Right renal cortex interstitium (tissue), 3 donors: ENCODE measurements around the gene BTBD18. TPM values are rescaled to one million over a fixed set of nuclear protein-coding genes. Genes with fewer than 3 reads are reported as not detected.

Source experiments
- DNase-seq, 3 donors: peaks; one replicate each; pipeline ENCODE4 v3.0.0-alpha.2; 2013; ENCODE audit warnings: low read depth in 3 of 3, low spot score in 2 of 3
- polyA plus RNA-seq, 3 donors: library from polyadenylated mRNA; unstranded; fragments of 120-200 nt; gene quantifications; one replicate each; pipeline ENCODE4 v1.2.1, GENCODE V29; 2013; ENCODE audit not compliant: insufficient read length in 3 of 3

BTBD18 gene
- polyA plus RNA-seq, 3 donors, result 0.10 to 0.19 (median 0.15) TPM

DNA sequence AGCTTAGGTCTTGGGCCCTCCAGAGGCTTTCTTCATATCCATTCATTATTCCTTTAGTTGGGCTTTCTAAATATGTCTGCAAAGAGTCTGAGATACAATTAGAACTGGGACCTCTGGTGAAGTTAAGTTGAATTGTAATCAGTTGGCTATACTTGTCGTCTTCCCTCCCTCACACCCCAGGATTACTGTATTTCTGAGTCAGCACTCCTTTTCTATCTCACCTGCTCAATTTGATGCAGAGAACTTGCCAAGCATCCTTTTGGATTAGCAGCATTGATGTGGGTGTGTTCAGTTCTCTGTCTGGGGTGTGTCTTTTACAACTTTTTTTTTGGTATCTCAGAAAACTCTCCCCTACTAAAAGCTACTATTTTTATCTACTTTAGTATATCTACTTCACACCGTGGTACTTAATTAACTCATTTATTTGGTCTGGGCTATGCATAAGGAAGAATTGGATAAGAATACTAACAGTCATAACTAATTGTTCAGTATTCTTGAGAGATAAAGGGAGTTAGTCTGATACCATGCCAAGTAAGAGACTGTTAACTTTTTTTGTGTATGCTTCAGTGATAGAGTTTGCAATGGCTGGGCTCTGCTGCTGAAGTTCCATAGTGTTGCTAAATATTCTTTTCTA, 25.1 kb upstream of the BTBD18 start:
- no peak for DNase-seq

DNA sequence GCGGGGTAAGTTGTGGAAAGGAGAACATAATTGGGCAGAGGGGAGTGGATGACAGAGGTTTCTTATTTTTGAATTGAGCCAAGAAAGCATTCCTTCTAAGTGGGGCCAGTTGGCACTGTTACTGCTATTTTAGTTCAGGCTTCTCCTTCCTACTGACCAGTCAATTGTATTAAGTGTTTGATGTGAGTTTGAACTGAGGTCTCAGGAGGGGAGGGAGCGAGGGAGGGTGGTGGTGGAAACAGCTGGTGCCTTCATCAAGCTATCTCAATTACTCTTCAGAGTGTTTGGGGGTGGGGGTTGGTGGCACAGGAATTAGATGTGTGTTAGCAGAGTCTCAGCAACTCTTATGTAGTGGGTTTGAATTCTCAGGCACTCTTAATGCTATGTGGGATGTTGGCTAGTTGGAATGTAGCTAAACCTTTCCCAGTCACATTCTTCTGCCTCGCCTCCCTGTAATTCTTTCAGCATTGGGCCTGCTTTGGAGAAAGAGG, 24.5 kb upstream of the BTBD18 start:
- DNase-seq, result no peak

GRCh38 chr11:57775491-57775890, 23.9 kb upstream of the BTBD18 start:
- DNase-seq, result no peak

DNA sequence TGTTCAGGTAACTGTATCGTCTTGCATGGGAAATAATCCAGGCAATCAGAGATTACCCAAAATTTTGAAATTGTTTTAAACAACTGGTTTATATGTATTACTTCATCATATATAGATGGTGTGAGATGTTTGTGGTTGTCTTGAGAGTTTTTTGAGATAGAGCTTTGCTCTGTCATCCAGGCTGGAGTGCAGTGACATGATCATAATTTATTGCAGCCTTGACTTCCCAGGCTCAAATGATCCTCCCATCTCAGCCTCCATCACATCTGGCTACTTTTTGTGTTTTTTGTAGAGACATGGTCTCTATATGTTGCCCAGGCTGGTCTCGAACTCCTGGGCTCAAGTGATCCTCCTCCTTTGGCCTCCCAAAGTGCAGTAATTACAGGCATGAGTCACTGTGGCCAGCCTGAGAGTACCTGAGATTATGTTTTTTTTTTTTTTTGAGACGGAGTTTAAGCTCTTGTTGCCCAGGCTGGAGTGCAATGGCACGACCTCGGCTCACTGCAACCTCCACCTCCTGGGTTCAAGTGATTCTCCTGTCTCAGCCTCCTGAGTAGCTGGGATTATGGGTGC, 21.5 kb upstream of the BTBD18 start:
- DNase-seq, result no peak

DNA sequence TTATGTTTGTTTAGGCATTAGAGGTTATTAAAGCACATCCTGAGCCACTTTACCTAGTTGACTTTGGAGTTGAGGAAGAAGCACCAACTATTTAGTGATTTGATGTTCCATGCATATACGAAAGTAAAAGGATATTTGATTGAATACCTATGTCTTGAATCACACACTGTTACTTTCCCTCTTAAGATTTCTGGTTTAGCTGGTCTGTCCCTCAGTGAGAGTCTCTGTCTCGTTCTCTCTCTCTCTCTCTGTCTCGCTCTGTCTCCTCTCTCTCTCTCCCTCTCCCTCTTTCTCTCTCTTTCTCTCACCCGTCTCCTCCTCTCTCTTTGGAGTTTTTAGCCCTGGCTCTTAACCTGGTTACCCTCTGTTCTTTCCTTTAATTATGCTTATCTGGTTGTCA, 20.9 kb upstream of the BTBD18 start:
- no peak for DNase-seq

DNA sequence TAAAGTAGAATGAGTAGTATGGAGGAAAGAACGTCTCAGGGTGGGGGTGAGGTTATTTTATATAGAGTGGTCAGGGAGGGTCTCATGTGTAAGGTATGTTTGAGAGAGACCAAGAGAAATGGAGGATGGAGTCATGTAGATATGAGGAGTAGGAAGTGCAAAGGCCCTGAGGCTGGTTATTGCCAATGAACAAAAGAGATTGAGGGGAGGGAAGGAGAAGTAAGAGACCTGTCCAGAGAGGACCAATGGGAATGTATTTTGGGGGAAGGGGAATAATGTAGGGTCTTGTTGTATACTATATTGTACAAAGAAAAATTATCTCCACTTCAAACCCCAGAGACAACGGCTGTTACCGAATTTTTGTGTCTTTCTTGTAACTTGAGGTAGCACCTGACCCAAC, 19.7 kb upstream of the BTBD18 start:
- DNase-seq, result no peak

DNA sequence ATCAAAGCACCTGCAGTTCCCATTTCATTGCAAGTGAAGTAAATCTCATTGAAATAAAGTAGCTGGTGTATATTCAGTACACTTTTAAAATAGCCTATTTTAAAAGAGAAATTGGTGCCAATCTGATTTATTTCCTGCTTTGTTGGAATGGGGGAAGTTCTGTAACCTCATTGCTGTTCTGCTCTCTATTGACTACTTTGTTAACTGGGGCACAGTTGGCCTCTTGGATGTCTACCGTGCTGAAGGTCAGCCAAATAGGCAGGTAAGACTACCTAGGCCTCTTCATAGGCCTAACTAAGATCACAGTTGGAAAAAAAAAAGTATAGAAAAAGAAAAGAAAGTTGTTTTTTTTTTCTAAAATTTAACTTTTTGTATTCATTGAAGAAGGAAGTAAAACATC, 19.2 kb upstream of the BTBD18 start:
- no peak for DNase-seq

- no peak for DNase-seq
Observed at GRCh38 chr11:57764972-57765371, 13.4 kb upstream of the BTBD18 start.

DNA sequence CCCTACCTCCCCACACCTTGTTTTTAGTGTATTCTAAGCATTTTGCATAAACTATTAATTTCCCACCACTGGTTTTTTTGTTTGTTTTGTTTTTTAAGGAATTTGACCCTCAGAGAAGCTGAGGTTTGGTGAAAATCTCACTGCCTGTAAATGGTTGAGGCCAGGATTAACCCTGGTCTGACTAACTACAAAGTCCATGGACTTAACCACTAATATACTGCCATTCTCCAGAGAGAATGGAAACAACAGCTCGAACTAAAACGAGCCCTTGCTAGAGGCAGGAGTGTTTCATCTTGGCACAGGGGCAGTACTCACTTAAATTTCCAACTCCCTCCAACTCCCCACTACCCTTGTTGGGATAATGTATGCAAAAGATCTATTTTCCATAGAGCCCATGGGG, 12.9 kb upstream of the BTBD18 start:
- DNase-seq, result no peak

DNA sequence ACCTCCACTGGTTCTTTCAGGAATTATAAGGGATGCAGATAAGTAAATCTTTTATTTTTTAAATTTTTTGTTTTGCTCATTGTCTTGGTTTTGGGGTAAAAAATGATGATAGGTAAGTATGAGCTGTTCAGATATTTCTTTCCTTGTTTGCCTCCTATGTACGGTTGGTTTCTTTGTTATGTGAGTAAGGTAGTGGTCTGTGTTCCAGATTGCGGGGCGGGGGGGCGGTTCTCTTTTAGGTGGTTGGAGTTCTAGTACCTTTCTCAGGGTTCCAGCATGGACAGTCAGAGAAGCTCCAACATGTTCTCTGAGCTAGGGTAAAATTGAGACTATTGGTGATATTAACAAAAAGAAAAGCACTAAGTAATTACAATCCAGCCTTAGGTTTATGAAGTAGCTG, 12.4 kb upstream of the BTBD18 start:
- DNase-seq, result no peak

DNA sequence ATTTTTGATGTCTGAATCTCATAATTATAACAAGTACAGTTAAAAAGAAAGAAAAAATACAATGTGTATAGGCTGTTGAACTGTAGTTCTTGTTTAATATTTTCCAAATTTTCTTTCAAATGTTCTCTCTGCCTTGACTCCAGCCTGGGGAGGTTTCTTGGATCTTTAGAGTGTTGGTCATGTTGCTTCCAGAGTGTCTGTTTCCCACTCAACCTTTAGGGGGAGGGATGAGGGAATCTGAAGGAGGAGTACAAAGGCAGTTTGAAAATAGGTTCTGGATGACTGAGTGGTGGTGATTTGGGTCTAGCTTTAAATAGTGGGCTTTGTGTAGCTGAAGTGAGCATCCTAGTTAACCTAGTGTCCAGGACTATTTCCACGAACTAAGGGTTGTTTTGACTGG, 11.9 kb upstream of the BTBD18 start:
- DNase-seq, result no peak

DNA sequence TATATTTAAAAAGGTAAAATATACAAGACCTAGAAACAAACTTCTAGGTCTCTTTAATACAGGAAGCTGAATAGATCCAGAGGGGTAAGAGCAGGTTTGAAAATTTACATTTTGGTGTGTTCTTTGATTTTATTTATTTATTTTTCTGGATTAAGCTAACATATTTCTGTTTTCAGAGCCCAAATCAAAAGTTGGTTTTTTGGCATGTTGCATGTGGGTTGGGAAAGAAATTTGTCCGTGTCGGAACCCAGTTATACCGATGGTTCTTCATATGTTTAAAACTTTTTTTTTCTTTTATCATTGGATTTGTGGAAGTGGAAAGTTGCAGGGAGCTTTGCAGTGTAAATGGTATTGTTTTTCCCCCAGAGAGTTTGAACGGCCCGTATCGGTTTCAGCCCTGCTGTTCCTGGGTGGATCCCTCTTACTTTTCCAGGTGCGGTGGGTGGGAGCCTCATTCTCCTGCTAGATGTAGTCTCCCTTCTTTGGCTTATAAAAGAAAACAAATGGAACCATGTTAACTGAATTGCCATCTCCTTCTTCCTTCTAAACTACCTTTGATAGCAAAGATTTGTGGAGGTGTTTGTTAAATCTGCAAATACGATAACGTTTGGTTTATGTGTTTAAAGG, 10.7 kb upstream of the BTBD18 start:
- no peak for DNase-seq

- peak; percentile 95 to 97 (median 95) for DNase-seq
Observed at GRCh38 chr11:57761301-57762234, 9.9 kb upstream of the BTBD18 start, which contains the start of gene CTNND1. TSS of gene CTNND1 (plus strand) at chr11:57761802. CDS start at chr11:57791479, 29,677 bp downstream.

- DNase-seq, result no peak
Observed at GRCh38 chr11:57758174-57758573, 6.6 kb upstream of the BTBD18 start.

DNA sequence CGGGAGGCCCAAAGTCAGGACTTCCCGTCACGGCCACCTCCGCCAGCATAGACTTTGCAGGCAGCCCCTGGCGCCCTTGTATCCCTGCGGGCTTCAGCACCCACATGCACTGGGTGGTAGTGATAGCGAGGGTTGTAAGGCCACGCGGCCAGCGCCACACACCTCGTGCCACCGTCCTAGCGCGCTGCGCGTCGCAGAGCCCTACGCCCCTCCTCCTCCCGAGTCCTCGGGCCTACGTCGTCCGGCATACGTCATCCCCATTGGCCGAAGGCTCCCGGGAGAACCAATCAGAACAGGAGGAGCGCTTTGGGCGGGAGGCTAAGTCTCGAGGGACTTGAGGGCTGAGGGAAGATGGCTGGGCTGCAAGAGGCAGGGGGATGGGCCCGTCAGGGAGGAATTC, 1.3 kb upstream of the BTBD18 start:
- DNase-seq, result no peak

DNA sequence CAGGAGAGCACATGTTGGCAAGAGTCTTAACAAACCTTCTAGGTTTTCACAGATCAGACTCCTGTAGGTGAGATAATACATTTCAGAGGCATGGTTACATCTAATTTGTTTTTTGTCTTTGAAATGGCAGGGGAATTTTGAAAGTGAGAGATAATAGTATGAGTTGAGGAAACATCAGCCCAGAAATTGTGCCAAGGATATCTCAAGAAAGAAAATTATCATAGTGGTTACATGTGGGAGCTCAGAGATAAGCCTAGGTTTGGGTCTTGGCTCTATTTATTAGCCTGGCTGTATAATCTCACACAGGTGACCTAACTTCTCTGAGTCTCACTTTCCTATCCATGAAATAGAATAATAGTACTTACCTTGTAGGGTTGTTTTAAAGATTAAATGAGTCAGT, 443 bp downstream of the BTBD18 start:
- no peak for DNase-seq

GRCh38 chr11:57746920-57747319, 4.7 kb downstream of the BTBD18 start:
- no peak for DNase-seq

GRCh38 chr11:57745206-57745605, 6.4 kb downstream of the BTBD18 start:
- no peak for DNase-seq

- no peak for DNase-seq
Observed at GRCh38 chr11:57744357-57744756, 7.3 kb downstream of the BTBD18 start.

DNA sequence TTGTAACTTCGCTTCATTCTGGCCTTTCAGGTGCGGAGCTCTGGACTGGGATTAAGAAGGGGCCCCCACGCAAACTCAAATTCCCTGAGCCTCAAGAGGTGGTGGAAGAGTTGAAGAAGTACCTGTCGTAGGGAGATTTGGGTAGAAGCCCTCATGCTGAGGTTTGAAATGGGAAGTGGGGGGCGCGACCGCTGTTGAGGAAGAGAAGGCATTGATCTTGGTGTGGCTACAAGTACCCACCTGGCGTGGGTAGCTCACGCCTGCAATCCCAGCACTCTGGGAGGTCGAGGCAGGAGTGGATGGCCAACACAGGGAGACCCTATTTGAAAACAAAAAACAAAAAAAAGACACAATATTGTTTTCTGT, 9.5 kb downstream of the BTBD18 start:
- no peak for DNase-seq
